Measurements from ENCODE around the gene DHX32. TPM values are rescaled to one million over a fixed set of nuclear protein-coding genes. Genes with fewer than 3 reads are reported as not detected.
A peak's percentile ranks its signal among the peaks of the same experiment; 100 is the strongest.

DHX32 gene
- total RNA-seq, 1 donor from 2014 or later = 29.2 TPM

- DNase-seq = no peak
Observed at GRCh38 chr10:125802739-125803138, 78.4 kb downstream of the DHX32 start.

- DNase-seq = no peak
Observed at GRCh38 chr10:125802131-125802530, 79.0 kb downstream of the DHX32 start.

GRCh38 chr10:125801574-125801973 lies 79.5 kb downstream of the DHX32 start:
- no peak for DNase-seq

GRCh38 chr10:125799451-125800182 lies 81.5 kb downstream of the DHX32 start:
- no peak for DNase-seq

- DNase-seq = no peak
Observed at GRCh38 chr10:125797994-125798662, 83.0 kb downstream of the DHX32 start.

GRCh38 chr10:125797424-125797823 lies 83.7 kb downstream of the DHX32 start:
- no peak for DNase-seq

- DNase-seq = no peak
Observed at GRCh38 chr10:125795637-125796190, 85.4 kb downstream of the DHX32 start.

GRCh38 chr10:125795128-125795527 lies 86.0 kb downstream of the DHX32 start:
- no peak for DNase-seq

- no peak for DNase-seq
Observed at GRCh38 chr10:125792342-125793300, 88.5 kb downstream of the DHX32 start.

GRCh38 chr10:125788156-125789034 lies 92.7 kb downstream of the DHX32 start:
- DNase-seq = peak; percentile 25

Small RNA genes lying within 50 kb of the gene (small RNA-seq; reads per million reads assigned to genes)
- gene MIR4484 (ENCODE audit: low replicate concordance) (not detected), gene RF00017 (ENCODE audit: low replicate concordance) (not detected), gene RNU2-42P (ENCODE audit: low replicate concordance) (not detected)

Other genes with a start within 250 kb of the DHX32 start
- not detected for gene TEX36, start 198.1 kb downstream of the DHX32 start, total RNA-seq
- 31.8 TPM for gene EDRF1, start 161.6 kb downstream of the DHX32 start, total RNA-seq
- gene MMP21, start 105.5 kb downstream of the DHX32 start, total RNA-seq = 0.41 TPM
- gene UROS, start 58.0 kb downstream of the DHX32 start, total RNA-seq = 56.7 TPM
- 49.6 TPM for gene BCCIP, start 57.7 kb downstream of the DHX32 start, total RNA-seq
- 3.2 TPM for gene FANK1, start 15.3 kb upstream of the DHX32 start, total RNA-seq

All from tongue (tissue), 3 donors.